Activated B cell treated with CpG ODN at 0.5 μM for 24 hours (primary cell): ENCODE results near the gene PM20D2. TPM values are rescaled to one million over a fixed set of nuclear protein-coding genes. Genes with fewer than 3 reads are reported as not detected.

Experiments
- ATAC-seq: fragments of 200-7000 bp; cut with Tn5 transposase; one replicate; pipeline ENCODE4 v1.10.0; 2021; ENCODE audit warnings: low read depth, mild to moderate bottlenecking, moderate library complexity
- CTCF ChIA-PET: fragments of 350-600 bp; sonication (Branson Sonifier 250); formaldehyde crosslinking; loops from one replicate; lab custom pipeline; 2021; ENCODE audit warnings: antibody characterized with exemption; lab: Charles Lee
- POLR2A ChIA-PET: fragments of 350-600 bp; sonication (Branson Sonifier 250); formaldehyde crosslinking; loops from one replicate; lab custom pipeline; 2021; ENCODE audit warnings: antibody characterized with exemption; lab: Charles Lee
- DNase-seq: peaks from one replicate; pipeline ENCODE4 v3.0.0; 2022
- H3K27ac Mint-ChIP-seq: one replicate; pipeline ENCODE4 v1.8.0; 2020; ENCODE audit warnings: mixed read lengths
- H3K27me3 Mint-ChIP-seq: one replicate; pipeline ENCODE4 v1.8.0; 2021; ENCODE audit warnings: mixed read lengths
- H3K36me3 Mint-ChIP-seq: one replicate; pipeline ENCODE4 v1.8.0; 2021; ENCODE audit warnings: low read depth, mixed read lengths
- H3K4me1 Mint-ChIP-seq: one replicate; pipeline ENCODE4 v1.8.0; 2021; ENCODE audit warnings: mixed read lengths
- H3K4me3 Mint-ChIP-seq: one replicate; pipeline ENCODE4 v1.8.0; 2020; ENCODE audit warnings: mild to moderate bottlenecking, mixed read lengths
- H3K9me3 Mint-ChIP-seq: one replicate; pipeline ENCODE4 v1.8.0; 2020; ENCODE audit warnings: mixed read lengths
- intact Hi-C: fragments of 100-400 bp; cut with micrococcal nuclease; formaldehyde crosslinking; loops from one replicate; pipeline ENCODE4 v1.15.1; 2024
- total RNA-seq: library from RNA; stranded (reverse); gene quantifications from 2 replicates; pipeline ENCODE4 v1.2.3, GENCODE V29; 2022
- TF ChIP-seq, protein P1 (sequence below): fragments of 200-600 bp; IDR thresholded peaks from one replicate; pipeline ENCODE4 v1.8.0; 2022; ENCODE audit warnings: antibody characterized with exemption, mild to moderate bottlenecking

Gene PM20D2
- total RNA-seq, 1 donor from 2014 or later: 11.6 TPM

DNA sequence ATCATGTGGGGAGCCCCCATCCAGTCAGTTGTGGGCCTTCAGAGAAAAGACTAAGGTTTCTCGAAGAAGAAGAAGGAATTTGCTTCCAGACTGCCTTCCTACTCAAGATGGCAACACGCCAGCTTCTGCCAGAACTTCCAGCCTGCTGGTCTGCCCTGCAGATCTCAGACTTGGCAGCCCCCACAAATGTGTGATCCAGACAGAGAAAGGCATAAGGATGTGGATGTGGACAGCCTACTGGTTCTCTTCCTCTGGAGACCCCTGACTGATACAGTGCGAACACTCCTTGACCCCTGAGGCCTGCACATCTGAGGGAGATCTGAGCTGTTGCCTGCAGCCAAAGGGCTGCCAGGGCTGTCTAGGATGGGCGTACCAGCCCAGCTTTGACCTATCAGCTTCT, 62.7 kb downstream of the PM20D2 start:
- TF ChIP-seq, protein P1, sequence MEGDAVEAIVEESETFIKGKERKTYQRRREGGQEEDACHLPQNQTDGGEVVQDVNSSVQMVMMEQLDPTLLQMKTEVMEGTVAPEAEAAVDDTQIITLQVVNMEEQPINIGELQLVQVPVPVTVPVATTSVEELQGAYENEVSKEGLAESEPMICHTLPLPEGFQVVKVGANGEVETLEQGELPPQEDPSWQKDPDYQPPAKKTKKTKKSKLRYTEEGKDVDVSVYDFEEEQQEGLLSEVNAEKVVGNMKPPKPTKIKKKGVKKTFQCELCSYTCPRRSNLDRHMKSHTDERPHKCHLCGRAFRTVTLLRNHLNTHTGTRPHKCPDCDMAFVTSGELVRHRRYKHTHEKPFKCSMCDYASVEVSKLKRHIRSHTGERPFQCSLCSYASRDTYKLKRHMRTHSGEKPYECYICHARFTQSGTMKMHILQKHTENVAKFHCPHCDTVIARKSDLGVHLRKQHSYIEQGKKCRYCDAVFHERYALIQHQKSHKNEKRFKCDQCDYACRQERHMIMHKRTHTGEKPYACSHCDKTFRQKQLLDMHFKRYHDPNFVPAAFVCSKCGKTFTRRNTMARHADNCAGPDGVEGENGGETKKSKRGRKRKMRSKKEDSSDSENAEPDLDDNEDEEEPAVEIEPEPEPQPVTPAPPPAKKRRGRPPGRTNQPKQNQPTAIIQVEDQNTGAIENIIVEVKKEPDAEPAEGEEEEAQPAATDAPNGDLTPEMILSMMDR: no peak
- Mint-ChIP-seq H3K9me3 (no peaks in the 10 kb centered on the region), H3K27ac (no peak overlapping the region), H3K36me3 (no peaks in the 10 kb centered on the region), H3K4me3 (no peak overlapping the region), H3K4me1 (no peaks in the 10 kb centered on the region), H3K27me3 (peaks cover 8% of the 10 kb centered on the region)
- CTCF ChIA-PET: no interaction called here
- DNase-seq (no peak), ATAC-seq (no peak)
- POLR2A ChIA-PET: no interaction called here
- intact Hi-C loops: no loop called here

DNA sequence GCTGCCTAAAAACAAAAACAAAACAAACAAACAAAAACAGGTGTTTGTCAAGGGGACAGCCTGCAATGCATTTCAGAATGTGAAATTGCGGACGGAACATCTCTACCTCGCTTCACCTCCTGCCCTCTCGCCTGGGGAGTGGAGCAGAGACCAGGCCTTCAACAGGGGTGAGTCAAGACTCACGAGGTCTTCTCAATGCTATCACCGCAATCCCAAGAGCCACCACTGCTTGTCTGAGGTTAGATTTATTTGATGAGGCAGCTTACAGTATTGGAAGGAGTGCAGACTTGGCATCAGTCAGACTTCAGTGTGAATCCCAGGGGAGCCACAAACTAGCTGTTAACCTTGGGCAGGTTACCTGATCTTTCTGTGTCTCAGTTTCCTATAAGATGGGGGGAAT, 63.6 kb downstream of the PM20D2 start:
- TF ChIP-seq, protein P1: no peak
- ChIA-PET CTCF (no interaction called here), POLR2A (no interaction called here)
- Mint-ChIP-seq H3K4me3 (no peak overlapping the region), H3K27me3 (peaks cover 11% of the 10 kb centered on the region), H3K27ac (no peak overlapping the region), H3K9me3 (no peaks in the 10 kb centered on the region), H3K36me3 (no peaks in the 10 kb centered on the region), H3K4me1 (no peaks in the 10 kb centered on the region)
- ATAC-seq (no peak), DNase-seq (no peak)
- intact Hi-C loops: no loop called here

DNA sequence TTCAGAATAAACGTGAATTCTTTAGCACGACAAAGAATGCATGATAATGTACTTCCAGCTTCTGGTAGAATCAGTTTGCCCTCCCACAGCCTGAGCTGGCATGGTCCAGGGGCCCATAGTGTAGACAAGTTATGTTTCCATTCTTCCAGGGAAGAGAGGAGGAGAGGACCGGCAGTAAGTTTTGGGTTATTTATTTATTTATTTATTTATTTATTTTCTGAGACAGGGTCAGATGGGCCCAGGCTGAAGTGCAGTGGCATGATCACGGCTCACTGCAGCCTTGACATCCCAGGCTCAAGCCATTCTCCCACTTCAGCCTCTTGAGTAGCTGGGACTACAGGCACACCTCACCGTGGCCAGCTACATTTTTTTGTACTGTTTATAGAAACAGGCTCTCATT, 66.6 kb downstream of the PM20D2 start:
- Mint-ChIP-seq H3K4me1 (no peaks in the 10 kb centered on the region), H3K4me3 (no peak overlapping the region), H3K9me3 (no peaks in the 10 kb centered on the region), H3K27ac (no peak overlapping the region), H3K27me3 (peaks cover 21% of the 10 kb centered on the region), H3K36me3 (no peaks in the 10 kb centered on the region)
- intact Hi-C loops: no loop called here
- ChIA-PET POLR2A (no interaction called here), CTCF (no interaction called here)
- no peak for DNase-seq
- TF ChIP-seq, protein P1: no peak
- ATAC-seq: no peak

DNA sequence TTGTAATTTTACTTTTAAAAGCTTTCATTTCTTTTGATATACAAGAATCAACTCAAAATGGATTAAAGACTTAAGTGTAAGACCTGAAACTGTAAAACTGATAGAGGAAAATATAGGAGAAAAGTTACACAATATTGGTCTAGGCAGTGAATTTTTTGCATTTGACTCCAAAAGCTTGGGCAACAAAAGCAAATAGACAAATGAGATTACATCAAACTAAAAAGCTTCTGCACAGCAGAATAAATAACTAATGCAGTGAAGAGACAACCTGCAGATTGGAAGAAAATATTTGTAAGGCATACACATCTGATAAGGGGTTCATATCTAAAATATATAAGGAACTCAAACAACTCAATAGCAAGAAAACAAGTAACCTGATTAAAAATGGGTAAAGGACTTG, 68.3 kb downstream of the PM20D2 start:
- no peaks in the 10 kb centered on the region for H3K4me1 Mint-ChIP-seq
- TF ChIP-seq, protein P1: no peak
- H3K4me3 Mint-ChIP-seq: no peak overlapping the region
- DNase-seq: no peak
- H3K9me3 Mint-ChIP-seq: no peaks in the 10 kb centered on the region
- intact Hi-C loops: no loop called here
- no peak overlapping the region for H3K27ac Mint-ChIP-seq
- no peaks in the 10 kb centered on the region for H3K36me3 Mint-ChIP-seq
- ChIA-PET CTCF (no interaction called here), POLR2A (no interaction called here)
- H3K27me3 Mint-ChIP-seq: peaks cover 30% of the 10 kb centered on the region
- no peak for ATAC-seq

Other genes with a start within 250 kb of the PM20D2 start
- 24.8 and 25.9 TPM in 2 replicates for gene RNGTT, start 182.4 kb upstream of the PM20D2 start, total RNA-seq
- gene PNRC1, start 65.3 kb upstream of the PM20D2 start, total RNA-seq: 220 and 229 TPM in 2 replicates
- not detected in 2 replicates for gene SRSF12, start 28.0 kb upstream of the PM20D2 start, total RNA-seq
- not detected in 2 replicates for gene GABRR1, start 71.3 kb downstream of the PM20D2 start, total RNA-seq
- 1.4 and 1.8 TPM in 2 replicates for gene GABRR2, start 169.2 kb downstream of the PM20D2 start, total RNA-seq
- gene UBE2J1, start 206.7 kb downstream of the PM20D2 start, total RNA-seq: 32.3 and 32.8 TPM in 2 replicates